IMR-90 (cell line): ENCODE measurements around the gene ACTRT3. TPM values are rescaled to one million over a fixed set of nuclear protein-coding genes. Genes with fewer than 3 reads are reported as not detected.

Experiments
- ATAC-seq: fragments of 200-7000 bp; cut with Tn5 transposase; 2 replicates; pipeline ENCODE4 v1.9.1; 2020; ENCODE audit warnings: low read depth, mild to moderate bottlenecking, moderate library complexity
- BruUV-seq: library from RNA; stranded (reverse); fragments of 400-500 nt; replicated peaks from 2 replicates; lab custom pipeline; 2021; lab: Mats Ljungman, UMichigan
- CTCF ChIA-PET: fragments of 300-600 bp; formaldehyde crosslinking; extraction: SDS; loops from one replicate; lab custom pipeline; 2021; ENCODE audit warnings: antibody characterized with exemption; lab: Yijun Ruan, JAX
- POLR2A ChIA-PET: fragments of 300-600 bp; sonication (Branson Sonifier 250); formaldehyde crosslinking; loops from one replicate; lab custom pipeline; 2022; ENCODE audit warnings: antibody characterized with exemption; ENCODE audit not compliant: unreplicated experiment; lab: Charles Lee
- DNase-seq: peaks from one replicate; pipeline ENCODE4 v3.0.0; 2013
- H2AFZ ChIP-seq: replicated peaks from 2 replicates; pipeline ENCODE3; 2013; ENCODE audit warnings: low read length, mild to moderate bottlenecking; ENCODE audit not compliant: poor library complexity
- H2AK5ac ChIP-seq: 2 replicates; pipeline ENCODE4 v1.6.1; 2013; ENCODE audit warnings: low read depth, low read length, inconsistent platforms
- H2AK9ac ChIP-seq: replicated peaks from 2 replicates; pipeline ENCODE3; 2013; ENCODE audit warnings: mild to moderate bottlenecking, low read depth, low read length, moderate library complexity; ENCODE audit not compliant: poor library complexity
- H2BK120ac ChIP-seq: 2 replicates; pipeline ENCODE4 v1.6.1; 2013; ENCODE audit warnings: low read depth, low read length, inconsistent platforms
- H2BK15ac ChIP-seq: 3 replicates; pipeline ENCODE4 v1.6.1; 2013; ENCODE audit warnings: low read depth, low read length, inconsistent platforms
- H2BK20ac ChIP-seq: 2 replicates; pipeline ENCODE4 v1.6.1; 2013; ENCODE audit warnings: low read depth, mild to moderate bottlenecking, inconsistent platforms, low read length, moderate library complexity
- H2BK5ac ChIP-seq: 2 replicates; pipeline ENCODE4 v1.6.1; 2013; ENCODE audit warnings: mild to moderate bottlenecking, low read depth, low read length, inconsistent platforms; ENCODE audit not compliant: poor library complexity, severe bottlenecking
- H3K14ac ChIP-seq: replicated peaks from 2 replicates; pipeline ENCODE4 v1.6.1; 2013; ENCODE audit warnings: low read depth, low read length, inconsistent platforms
- H3K18ac ChIP-seq: 2 replicates; pipeline ENCODE4 v1.6.1; 2013; ENCODE audit warnings: low read depth, low read length, control low read depth
- H3K23ac ChIP-seq: 2 replicates; pipeline ENCODE4 v1.6.1; 2013; ENCODE audit warnings: low read depth, low read length, inconsistent platforms
- H3K27ac ChIP-seq: 2 replicates; pipeline ENCODE4 v1.5.1; 2013; ENCODE audit warnings: mild to moderate bottlenecking, control low read depth, low read length; ENCODE audit not compliant: insufficient read depth
- H3K27me3 ChIP-seq: 2 replicates; pipeline ENCODE4 v1.6.1; 2013; ENCODE audit warnings: low read length; ENCODE audit not compliant: control insufficient read depth, insufficient read depth
- H3K36me3 ChIP-seq: 2 replicates; pipeline ENCODE4 v1.6.1; 2013; ENCODE audit warnings: low read length, mixed read lengths; ENCODE audit not compliant: control insufficient read depth, insufficient read depth
- H3K4ac ChIP-seq: 2 replicates; pipeline ENCODE4 v1.6.1; 2013; ENCODE audit warnings: low read depth, low read length, inconsistent platforms
- H3K4me1 ChIP-seq: 2 replicates; pipeline ENCODE4 v1.6.1; 2013; ENCODE audit warnings: low read length, mixed read lengths; ENCODE audit not compliant: control insufficient read depth, insufficient read depth
- H3K4me2 ChIP-seq: 2 replicates; pipeline ENCODE4 v1.6.1; 2013; ENCODE audit warnings: low read depth, mild to moderate bottlenecking, control low read depth, low read length, moderate library complexity
- H3K4me3 ChIP-seq: 2 replicates; pipeline ENCODE4 v1.5.1; 2013; ENCODE audit warnings: low read depth, mild to moderate bottlenecking, control low read depth, low read length, moderate library complexity; ENCODE audit not compliant: insufficient read depth
- H3K56ac ChIP-seq: 2 replicates; pipeline ENCODE4 v1.6.1; 2013; ENCODE audit warnings: low read length, inconsistent platforms; ENCODE audit not compliant: insufficient read depth; ENCODE audit errors: extremely low read depth
- H3K79me1 ChIP-seq, 2 experiments: 2 replicates each; pipeline ENCODE4 v1.6.1; 2013; ENCODE audit warnings: low read length in 2 of 2, inconsistent platforms in 1 of 2, low read depth in 1 of 2
- H3K9ac ChIP-seq: 2 replicates; pipeline ENCODE4 v1.6.1; 2013; ENCODE audit warnings: low read depth, low read length, control low read depth
- H3K9me1 ChIP-seq: 2 replicates; pipeline ENCODE4 v1.6.1; 2013; ENCODE audit warnings: low read length, inconsistent platforms; ENCODE audit not compliant: insufficient read depth
- H3K9me3 ChIP-seq: 2 replicates; pipeline ENCODE4 v1.6.1; 2013; ENCODE audit warnings: low read length; ENCODE audit not compliant: control insufficient read depth, insufficient read depth
- H4K20me1 ChIP-seq: 2 replicates; pipeline ENCODE4 v1.6.1; 2013; ENCODE audit warnings: low read length, inconsistent platforms; ENCODE audit not compliant: insufficient read depth
- H4K5ac ChIP-seq: 2 replicates; pipeline ENCODE4 v1.6.1; 2013; ENCODE audit warnings: mild to moderate bottlenecking, low read depth, low read length, control low read depth
- H4K8ac ChIP-seq, 2 experiments: 2 replicates each; pipeline ENCODE4 v1.6.1; 2013; ENCODE audit warnings: low read depth in 2 of 2, low read length in 2 of 2, control low read depth in 1 of 2, inconsistent platforms in 1 of 2
- H4K91ac ChIP-seq: 2 replicates; pipeline ENCODE4 v1.6.1; 2013; ENCODE audit warnings: low read depth, low read length, inconsistent platforms; ENCODE audit not compliant: insufficient read depth
- BHLHE40 ChIP-seq: fragments of 150-350 bp; IDR thresholded peaks from 2 replicates; pipeline ENCODE4 v1.6.1; 2016; ENCODE audit warnings: mild to moderate bottlenecking, low read depth, low read length
- CHD1 ChIP-seq: IDR thresholded peaks from 2 replicates; pipeline ENCODE4 v1.6.1; 2012; ENCODE audit warnings: low read depth, low read length, improper control_type of control experiment
- CTCF ChIP-seq: conservative IDR thresholded peaks from 2 replicates; pipeline ENCODE4 v1.5.1; 2012; ENCODE audit warnings: mild to moderate bottlenecking, low read depth, low read length, improper control_type of control experiment
- FOS ChIP-seq: fragments of 150-350 bp; IDR thresholded peaks from 2 replicates; pipeline ENCODE4 v1.6.1; 2016; ENCODE audit warnings: low read depth, low read length
- MXI1 ChIP-seq: IDR thresholded peaks from 2 replicates; pipeline ENCODE4 v1.6.1; 2012; ENCODE audit warnings: low read depth, mild to moderate bottlenecking, low read length, moderate library complexity, borderline replicate concordance
- SMC3 ChIP-seq: fragments of 150-350 bp; IDR thresholded peaks from 2 replicates; pipeline ENCODE4 v1.6.1; 2016; ENCODE audit warnings: low read depth, mild to moderate bottlenecking, antibody characterized with exemption, low read length, moderate library complexity
- USF2 ChIP-seq: fragments of 150-350 bp; IDR thresholded peaks from 2 replicates; pipeline ENCODE4 v1.6.1; 2017; ENCODE audit warnings: mild to moderate bottlenecking, antibody characterized with exemption, low read length, low read depth
- WGBS, 2 experiments: methylation state at CpG; one replicate each; pipeline versions ENCODE4 v1.1.5 to v1.1.7; 2013; ENCODE audit warnings: missing lambda C conversion rate in 2 of 2; ENCODE audit not compliant: insufficient read length in 1 of 2; ENCODE audit errors: extremely low coverage in 2 of 2; 5-methylcytosine and 5-hydroxymethylcytosine counted together
- dilution Hi-C: fragments of 300-500 bp; cut with HindIII; formaldehyde crosslinking; loops from one replicate; pipeline ENCODE4 v1.14.3; 2018; ENCODE audit warnings: low sequenced_read_pairs; ENCODE audit not compliant: unreplicated experiment
- in situ Hi-C: fragments of 300-500 bp; cut with MboI; formaldehyde crosslinking; loops from 3 replicates; pipeline ENCODE4 v1.14.3; 2019; ENCODE audit warnings: low sequenced_read_pairs, inconsistent platforms, mixed read lengths
- intact Hi-C: fragments of 100-400 bp; cut with micrococcal nuclease; formaldehyde crosslinking; loops from 2 replicates; pipeline ENCODE4 v1.10.0; 2022
- polyA plus RNA-seq, 3 experiments: library from polyadenylated mRNA; depleted of rRNA; stranded (reverse); fragments of >200 nt; gene quantifications; 2 replicates each; pipeline ENCODE4 v1.2.3, GENCODE V29; 2012; ENCODE audit warnings: low replicate concordance in 1 of 3
- total RNA-seq: library from RNA; depleted of rRNA; stranded (reverse); fragments of >200 nt; gene quantifications from 2 replicates; pipeline ENCODE4 v1.2.3, GENCODE V29; 2012

ACTRT3 gene
- total and polyA plus RNA-seq, 2 of the 4 experiments (the other 2 are of a cell fraction), result 0.97 to 2.5 TPM

- H3K4ac ChIP-seq, result peak overlapping the region; percentile 44
- peak overlapping the region; percentile 81 for H2BK5ac ChIP-seq
- DNase-seq (peak; percentile 72), ATAC-seq (peak; percentile 5; the same call in 1 of the 2 replicates)
- no peak overlapping the region for H4K91ac ChIP-seq
- H3K56ac ChIP-seq, result peak overlapping the region; percentile 67
- H3K27me3 ChIP-seq, result no peaks in the 10 kb centered on the region
- peak overlapping the region; percentile 61 for H3K18ac ChIP-seq
- dilution Hi-C loops, result no loop called here
- H2AK5ac ChIP-seq, result no peak overlapping the region
- BruUV-seq, result no TSS peak
- POLR2A ChIA-PET, result interaction anchor here (0.6 kb wide), 3 partner anchors 18 to 773 kb away, joined by 3 read pairs; no protein-coding TSS in a partner anchor
- H3K79me1 ChIP-seq, result peaks cover 5 to 9% of the 10 kb centered on the region in 2 experiments; a peak in 3 of 4 replicates
- H3K14ac ChIP-seq, result peak overlapping the region; percentile 14; the same call in 1 of the 2 replicates
- H2AFZ ChIP-seq, result peak overlapping the region; percentile 90
- no peaks in the 10 kb centered on the region for H3K9me3 ChIP-seq
- TF ChIP-seq CTCF (no peak), CHD1 (peak; percentile 72; the same call in 1 of the 2 replicates), MXI1 (no peak), USF2 (no peak; the same call in 1 of the 2 replicates), BHLHE40 (peak; percentile 66; the same call in 1 of the 2 replicates), SMC3 (no peak), FOS (peak; percentile 93)
- intact Hi-C loops, result loop anchor here (2.0 to 10.0 kb wide), 2 partner anchors 213 to 625 kb away; no protein-coding TSS in a partner anchor
- peak overlapping the region; percentile 80 for H3K4me3 ChIP-seq
- no peaks in the 10 kb centered on the region for H3K4me1 ChIP-seq
- peak overlapping the region; percentile 27 for H4K5ac ChIP-seq
- in situ Hi-C loops, result loop anchor here (25.0 kb wide), 1 partner anchor 1684 kb away; the partner anchor contains the start of gene GOLIM4
- H2BK120ac ChIP-seq, result peak overlapping the region; percentile 60
- CTCF ChIA-PET, result interaction anchor here (0.5 to 0.8 kb wide), 3 partner anchors 29 to 105 kb away, joined by 3 to 5 read pairs (median 4); no protein-coding TSS in a partner anchor
- peak overlapping the region; percentile 26 for H3K23ac ChIP-seq
- WGBS, 2 experiments, result 0% methylated on average over 2 of the region's 27 CpGs; no CpG with 5 or more reads in 1 of the 2 experiments
- H3K27ac ChIP-seq, result peak overlapping the region; percentile 65
- H3K4me2 ChIP-seq, result peak overlapping the region; percentile 90
- peak overlapping the region; percentile 76 for H3K9ac ChIP-seq
- no peak overlapping the region for H2AK9ac ChIP-seq
- H3K9me1 ChIP-seq, result no peaks in the 10 kb centered on the region
- H4K20me1 ChIP-seq, result no peaks in the 10 kb centered on the region
- H4K8ac ChIP-seq, result peak overlapping the region; percentile 63 to 70; a peak in 2 of 4 replicates
- H3K36me3 ChIP-seq, result 0 out of 2 replicates have a peak, but pooled peaks cover under 1% of the 10 kb centered on the region
- H2BK20ac ChIP-seq, result no peak overlapping the region
- H2BK15ac ChIP-seq, result peak overlapping the region; percentile 42; the same call in 1 of the 3 replicates
These were observed 2.3 kb upstream of the ACTRT3 start for GRCh38 chr3:169771497-169772304.
